Naive thymus-derived CD8-positive, alpha-beta T cell (primary cell): ENCODE data around the gene H3-3A. TPM values are rescaled to one million over a fixed set of nuclear protein-coding genes. Genes with fewer than 3 reads are reported as not detected.
A peak's percentile ranks its signal among the peaks of the same experiment; 100 is the strongest.

Experiments used
- ATAC-seq, 2 donors: fragments of 150-1000 bp; cut with Tn5 transposase in 1 of 2; sonication (Bioruptor Pico), chemical (Tn5 transposase) in 1 of 2; 1 replicate in 1 of 2; 2 replicates in 1 of 2; pipeline ENCODE4 v1.10.0; 2021; ENCODE audit warnings: mild to moderate bottlenecking in 2 of 2, moderate library complexity in 2 of 2
- POLR2A ChIA-PET: fragments of 350-600 bp; sonication (Branson Sonifier 250); formaldehyde crosslinking; loops from one replicate; lab custom pipeline; 2021; ENCODE audit warnings: antibody characterized with exemption; lab: Charles Lee
- DNase-seq, 10 donors: peaks; one replicate each; pipeline versions ENCODE4 v3.0.0 to v3.0.0-alpha.2; 2020 to 2022
- H3K27ac Mint-ChIP-seq, 10 donors: one replicate each; pipeline ENCODE4 v1.8.0; 2020 to 2022; ENCODE audit warnings: mild to moderate bottlenecking in 10 of 10, mixed read lengths in 10 of 10, moderate library complexity in 4 of 10, inconsistent platforms in 1 of 10
- H3K27me3 Mint-ChIP-seq, 5 donors: one replicate each; pipeline ENCODE4 v1.8.0; 2021 to 2022; ENCODE audit warnings: mixed read lengths in 5 of 5
- H3K36me3 Mint-ChIP-seq, 3 donors: one replicate each; pipeline ENCODE4 v1.8.0; 2020 to 2022; ENCODE audit warnings: mixed read lengths in 3 of 3, mild to moderate bottlenecking in 2 of 3, inconsistent platforms in 1 of 3
- H3K4me1 Mint-ChIP-seq, 4 donors: one replicate each; pipeline ENCODE4 v1.8.0; 2021 to 2022; ENCODE audit warnings: mixed read lengths in 4 of 4
- H3K4me3 Mint-ChIP-seq, 10 donors: one replicate each; pipeline ENCODE4 v1.8.0; 2020 to 2022; ENCODE audit warnings: mild to moderate bottlenecking in 10 of 10, mixed read lengths in 10 of 10, moderate library complexity in 6 of 10, inconsistent platforms in 1 of 10
- H3K9me3 Mint-ChIP-seq, 9 donors: one replicate each; pipeline ENCODE4 v1.8.0; 2020 to 2022; ENCODE audit warnings: mixed read lengths in 9 of 9, mild to moderate bottlenecking in 3 of 9, inconsistent platforms in 1 of 9, moderate library complexity in 1 of 9
- polyA plus RNA-seq, 3 donors: library from polyadenylated mRNA; unstranded; fragments of 300-500 nt; fragmentation: Illumina TruSeq; gene quantifications; one replicate each; pipeline ENCODE4 v1.2.3, GENCODE V29; 2021
- total RNA-seq, 8 experiments: library from RNA in 2 of 8; stranded (reverse) in 2 of 8; gene quantifications; one replicate each; pipeline ENCODE4 v1.2.3 and lab custom pipeline; 2021 to 2026

The H3-3A gene
- total and polyA plus RNA-seq, 5 experiments from 2014 or later: 440 to 904 (median 736) TPM

- H3K36me3 Mint-ChIP-seq: peaks cover 4 to 35% (median 11%) of the 10 kb centered on the region in 3 donors
- H3K4me3 Mint-ChIP-seq: no peak overlapping the region
These were observed 2.8 kb upstream of the H3-3A start for GRCh38 chr1:226059709-226060108.

DNA sequence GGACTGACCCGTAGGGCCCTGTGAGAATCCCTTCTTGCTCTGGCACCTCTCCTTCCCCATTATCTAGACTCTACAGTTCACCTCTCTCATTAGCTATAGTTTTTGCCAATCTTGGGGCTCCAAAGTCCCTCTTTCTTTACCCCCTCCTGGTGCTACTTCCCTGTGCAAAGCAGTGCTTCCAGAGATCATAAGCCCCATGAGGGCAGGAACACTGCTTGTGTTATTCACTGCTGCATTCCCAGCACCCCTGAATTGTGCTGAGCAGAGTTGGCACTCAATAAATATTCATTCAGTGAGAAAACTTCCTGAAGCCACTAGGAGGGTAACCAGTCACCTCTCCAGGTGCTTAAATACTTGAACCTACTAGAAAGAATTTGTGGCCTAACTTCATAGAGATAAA, 2.1 kb upstream of the H3-3A start:
- H3K27ac Mint-ChIP-seq: peak overlapping the region in 4 of 10 donors; percentile 29 to 99 (median 70)
- POLR2A ChIA-PET: interaction anchor here (0.7 to 7.0 kb wide), 6 partner anchors 10 to 282 kb away, joined by 3 to 547 read pairs (median 23); partner anchors contain the start of genes SDE2 and SRP9
- peaks cover 4 to 37% (median 14%) of the 10 kb centered on the region in 3 donors for H3K36me3 Mint-ChIP-seq

More at GRCh38 chr1:226059709-226060108, 2.8 kb upstream of the H3-3A start:
- POLR2A ChIA-PET: interaction anchor here (1.3 to 7.0 kb wide), 2 partner anchors 9 to 61 kb away, joined by 3 to 547 read pairs; partner anchors contain the start of gene SDE2
- peaks cover 15 to 50% (median 29%) of the 10 kb centered on the region in 4 donors for H3K4me1 Mint-ChIP-seq
- H3K9me3 Mint-ChIP-seq: no peaks in the 10 kb centered on the region
- DNase-seq (no peak), ATAC-seq (no peak)
- H3K27ac Mint-ChIP-seq: no peak overlapping the region
- no peaks in the 10 kb centered on the region for H3K27me3 Mint-ChIP-seq

DNA sequence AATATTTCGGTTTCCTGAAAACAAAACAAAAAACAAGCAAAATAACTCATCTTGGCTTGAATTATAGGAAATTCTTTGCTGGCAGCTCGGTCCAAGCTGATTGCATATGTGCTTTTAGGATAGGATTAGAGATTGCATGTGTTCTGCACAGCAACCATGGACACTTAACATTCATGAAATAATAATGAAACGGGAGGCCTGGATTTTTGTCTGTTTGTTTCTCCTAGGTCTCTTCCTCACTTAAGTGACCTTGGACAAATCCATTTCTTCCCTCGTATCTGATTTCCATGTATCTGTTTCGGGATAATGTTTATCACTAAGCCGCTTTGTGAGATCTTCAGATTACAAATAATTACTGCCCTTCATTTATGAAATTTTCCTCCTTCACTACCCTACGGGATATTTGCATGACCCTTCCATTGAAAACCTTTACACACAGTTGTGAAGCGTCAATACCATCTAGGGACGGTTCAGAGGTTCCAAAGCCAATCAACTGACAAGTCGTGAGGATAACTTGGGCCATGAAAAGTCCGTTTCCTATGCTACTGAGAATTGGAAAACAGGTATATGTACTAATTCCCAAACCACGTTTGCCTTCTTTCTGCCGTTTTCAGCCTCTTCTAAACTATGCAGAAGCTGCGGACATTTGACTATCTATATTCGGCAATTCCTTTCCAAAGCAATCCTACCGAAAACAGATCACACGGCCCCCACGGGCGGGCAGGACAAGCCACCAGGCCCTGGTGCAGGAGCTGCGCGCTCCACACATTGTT, 1.3 kb upstream of the H3-3A start:
- POLR2A ChIA-PET: interaction anchor here (0.8 to 7.0 kb wide), 27 partner anchors 9 to 635 kb away, joined by 3 to 547 read pairs (median 10); partner anchors contain the start of genes LBR, LEFTY1, PYCR2 and SDE2
- Mint-ChIP-seq H3K9me3 (no peaks in the 10 kb centered on the region), H3K36me3 (peaks cover 4 to 41% (median 21%) of the 10 kb centered on the region in 3 donors), H3K4me3 (peak overlapping the region; percentile 83 to 98 (median 92)), H3K27ac (peak overlapping the region; percentile 93 to 99 (median 95)), H3K27me3 (no peaks in the 10 kb centered on the region), H3K4me1 (peaks cover 23 to 57% (median 41%) of the 10 kb centered on the region in 4 donors)
- ATAC-seq (no peak), DNase-seq (no peak)

More for the DNA sequence above, 2.1 kb upstream of the H3-3A start:
- no peak for ATAC-seq
- no peak for DNase-seq
- H3K4me3 Mint-ChIP-seq: peak overlapping the region in 3 of 10 donors; percentile 20 to 90 (median 48)
- peaks cover 19 to 55% (median 34%) of the 10 kb centered on the region in 4 donors for H3K4me1 Mint-ChIP-seq
- H3K27me3 Mint-ChIP-seq: no peaks in the 10 kb centered on the region
- H3K9me3 Mint-ChIP-seq: no peaks in the 10 kb centered on the region

GRCh38 chr1:226061841-226062557, 517 bp upstream of the H3-3A start:
- no peaks in the 10 kb centered on the region for H3K27me3 Mint-ChIP-seq
- H3K9me3 Mint-ChIP-seq: no peaks in the 10 kb centered on the region
- POLR2A ChIA-PET: interaction anchor here (0.5 to 7.0 kb wide), 41 partner anchors 8 to 636 kb away, joined by 3 to 547 read pairs (median 7); partner anchors contain the start of genes LBR, LEFTY1, PYCR2 and SDE2
- peak overlapping the region; percentile 90 to 100 (median 100) for H3K4me3 Mint-ChIP-seq
- peaks cover 27 to 62% (median 46%) of the 10 kb centered on the region in 4 donors for H3K4me1 Mint-ChIP-seq
- peaks cover 4 to 46% (median 29%) of the 10 kb centered on the region in 3 donors for H3K36me3 Mint-ChIP-seq
- DNase-seq (peak in 5 of 10 donors; percentile 22 to 70 (median 49)), ATAC-seq (peak; percentile 10 to 66)
- H3K27ac Mint-ChIP-seq: peak overlapping the region; percentile 93 to 100 (median 99)

GRCh38 chr1:226063224-226063976, 884 bp downstream of the H3-3A start:
- Mint-ChIP-seq H3K9me3 (no peaks in the 10 kb centered on the region), H3K4me3 (peak overlapping the region; percentile 98 to 100 (median 100)), H3K27ac (peak overlapping the region; percentile 98 to 100 (median 99)), H3K27me3 (no peaks in the 10 kb centered on the region), H3K4me1 (peaks cover 29 to 70% (median 60%) of the 10 kb centered on the region in 4 donors), H3K36me3 (peaks cover 4 to 52% (median 28%) of the 10 kb centered on the region in 3 donors)
- POLR2A ChIA-PET: interaction anchor here (0.5 to 7.0 kb wide), 29 partner anchors 9 to 877 kb away, joined by 3 to 547 read pairs (median 7); partner anchors contain the start of genes COQ8A, LBR, PYCR2 and SDE2
- ATAC-seq: peak; percentile 31 to 34
- DNase-seq: peak; percentile 36 to 79 (median 55)

GRCh38 chr1:226063977-226064815, 1.7 kb downstream of the H3-3A start:
- no peaks in the 10 kb centered on the region for H3K27me3 Mint-ChIP-seq
- DNase-seq: peak in 7 of 10 donors; percentile 5 to 62 (median 37)
- peak in 1 of 2 donors; percentile 3 for ATAC-seq
- POLR2A ChIA-PET: interaction anchor here (0.5 to 7.0 kb wide), 19 partner anchors 14 to 692 kb away, joined by 3 to 547 read pairs (median 10); partner anchors contain the start of genes SDE2, SRP9 and TMEM63A
- peak overlapping the region; percentile 98 to 100 (median 99) for H3K27ac Mint-ChIP-seq
- peaks cover 31 to 73% (median 67%) of the 10 kb centered on the region in 4 donors for H3K4me1 Mint-ChIP-seq
- H3K4me3 Mint-ChIP-seq: peak overlapping the region; percentile 98 to 100 (median 100)
- peaks cover 4 to 54% (median 32%) of the 10 kb centered on the region in 3 donors for H3K36me3 Mint-ChIP-seq
- H3K9me3 Mint-ChIP-seq: no peaks in the 10 kb centered on the region

GRCh38 chr1:226064816-226065248, 2.3 kb downstream of the H3-3A start:
- ATAC-seq: peak in 1 of 2 donors; percentile 7
- POLR2A ChIA-PET: interaction anchor here (0.8 to 7.0 kb wide), 11 partner anchors 9 to 287 kb away, joined by 3 to 547 read pairs (median 4); partner anchors contain the start of genes SDE2 and SRP9
- Mint-ChIP-seq H3K27me3 (no peaks in the 10 kb centered on the region), H3K4me1 (peaks cover 29 to 74% (median 65%) of the 10 kb centered on the region in 4 donors), H3K27ac (peak overlapping the region; percentile 65 to 99 (median 88)), H3K9me3 (no peaks in the 10 kb centered on the region), H3K36me3 (peaks cover 6 to 54% (median 29%) of the 10 kb centered on the region in 3 donors), H3K4me3 (peak overlapping the region; percentile 86 to 100 (median 98))
- peak in 9 of 10 donors; percentile 7 to 70 (median 45) for DNase-seq

- Mint-ChIP-seq H3K4me3 (peak overlapping the region; percentile 54 to 100 (median 94)), H3K27ac (peak overlapping the region; percentile 33 to 89 (median 62)), H3K9me3 (no peaks in the 10 kb centered on the region), H3K27me3 (no peaks in the 10 kb centered on the region), H3K4me1 (peaks cover 28 to 70% (median 65%) of the 10 kb centered on the region in 4 donors), H3K36me3 (peaks cover 8 to 66% (median 32%) of the 10 kb centered on the region in 3 donors)
- DNase-seq (no peak), ATAC-seq (no peak)
- POLR2A ChIA-PET: interaction anchor here (1.2 to 2.1 kb wide), 6 partner anchors 9 to 67 kb away, joined by 3 to 11 read pairs (median 4); partner anchors contain the start of gene SDE2
These were observed 4.0 kb downstream of the H3-3A start for GRCh38 chr1:226066415-226067078.

GRCh38 chr1:226069811-226070489, 7.4 kb downstream of the H3-3A start:
- POLR2A ChIA-PET: interaction anchor here (1.0 to 2.2 kb wide), 4 partner anchors 14 to 70 kb away, joined by 4 to 5 read pairs (median 4); partner anchors contain the start of gene SDE2
- ATAC-seq (no peak), DNase-seq (no peak)
- Mint-ChIP-seq H3K4me3 (peak overlapping the region in 8 of 10 donors; percentile 12 to 62 (median 46)), H3K27me3 (no peaks in the 10 kb centered on the region), H3K4me1 (peaks cover 24 to 73% (median 66%) of the 10 kb centered on the region in 4 donors), H3K36me3 (peaks cover 4 to 91% (median 30%) of the 10 kb centered on the region in 3 donors), H3K9me3 (no peaks in the 10 kb centered on the region), H3K27ac (peak overlapping the region in 9 of 10 donors; percentile 31 to 94 (median 78))
